ENCODE data around the gene THBD. TPM values are rescaled to one million over a fixed set of nuclear protein-coding genes. Genes with fewer than 3 reads are reported as not detected.

The THBD gene
- total and polyA plus RNA-seq, 9 of the 15 experiments (the other 6 are each of a cell fraction or from before 2014, with no cell fraction given) = 0.07 to 0.49 (median 0.33) TPM

GRCh38 chr20:23010096-23010495 is 39.4 kb downstream of the THBD start:
- no peak overlapping the region for H3K9ac ChIP-seq (ENCODE audit: insufficient read depth in 1 of 2, low read depth in 2 of 2, low read length in 2 of 2)
- H2AFZ ChIP-seq (ENCODE audit: low read depth, low read length) = no peak overlapping the region
- H3K4me2 ChIP-seq (ENCODE audit: insufficient read depth, low read length) = no peak overlapping the region
- DNase-seq (ENCODE audit: extremely low read depth in 1 of 4, low spot score in 3 of 4) (no peak), ATAC-seq (no peak), FAIRE-seq (no peak)
- TF ChIP-seq STAT5A (IDR thresholded peaks at IDR 0.05; ENCODE audit: borderline replicate concordance, low read length) = no peak
- TF ChIP-seq HNRNPUL1 (IDR thresholded peaks at IDR 0.05; ENCODE audit: low read length) = no peak
- TF ChIP-seq PRPF4 (IDR thresholded peaks at IDR 0.05; ENCODE audit: insufficient read depth, low read depth, low read length, poor library complexity, severe bottlenecking) = no peak
- no peak for TF ChIP-seq HDAC6 (IDR thresholded peaks at IDR 0.05; ENCODE audit: low read depth, low read length)
- TF ChIP-seq PHB (CRISPR knock-in tag; IDR thresholded peaks at IDR 0.05) = no peak
- TF ChIP-seq RERE (CRISPR knock-in tag; IDR thresholded peaks at IDR 0.05; ENCODE audit: borderline replicate concordance) = no peak
- no peaks in the 10 kb centered on the region; the same call in 1 of the 2 replicates for H4K20me1 ChIP-seq (replicated peaks; ENCODE audit: control insufficient read depth, insufficient read depth, low read length)
- H3K9me3 ChIP-seq (replicated peaks; ENCODE audit: control insufficient read depth, insufficient read depth, low read depth, low read length) = no peaks in the 10 kb centered on the region
- H3K27ac ChIP-seq (ENCODE audit: extremely low read depth, low read depth, low read length) = no peak overlapping the region
- no TSS peak for BruUV-seq (replicated peaks)
- no peaks in the 10 kb centered on the region for H3K36me3 ChIP-seq (ENCODE audit: control insufficient read depth, insufficient read depth, low read length)
- no peaks in the 10 kb centered on the region for H3K27me3 ChIP-seq (ENCODE audit: control insufficient read depth in 2 of 2, insufficient read depth in 2 of 2, low read length in 2 of 2)
- in situ Hi-C loops (cut with MboI) (no loop called here), intact Hi-C loops (cut with micrococcal nuclease) (no loop called here)
- no peaks in the 10 kb centered on the region for H3K9me1 ChIP-seq (ENCODE audit: control insufficient read depth, insufficient read depth, low read length)
- POLR2A ChIA-PET = no interaction called here
- no peak overlapping the region for H3K4me3 ChIP-seq
- WGBS (ENCODE audit: insufficient coverage, low coverage, missing lambda C conversion rate) = 27% methylated on average over 5 of the region's 5 CpGs
- CTCF ChIA-PET (ENCODE audit: low intra/inter-chr PET ratio) = no interaction called here
- no peaks in the 10 kb centered on the region; a peak in 2 of 5 replicates for H3K4me1 ChIP-seq (replicated peaks in 1 of 2; ENCODE audit: control insufficient read depth in 2 of 2, insufficient read depth in 2 of 2, low read length in 2 of 2)
- no peaks in the 10 kb centered on the region for H3K79me2 ChIP-seq (ENCODE audit: control insufficient read depth, insufficient read depth, low read length)
